Pancreas (tissue), 10 donors: ENCODE measurements around the gene RNF19B. TPM values are rescaled to one million over a fixed set of nuclear protein-coding genes. Genes with fewer than 3 reads are reported as not detected.
A peak's percentile ranks its signal among the peaks of the same experiment; 100 is the strongest.
"Not testable (repeated sequence)": the region's sequence is repeated elsewhere in the genome, so short reads cannot be mapped to it uniquely, and the experiment has no call there.

Experiments
- ATAC-seq, 4 donors: fragments of 200-7000 bp; cut with Tn5 transposase; one replicate each; pipeline versions ENCODE4 v1.8.0 to v1.9.1; 2020; ENCODE audit warnings: mild to moderate bottlenecking in 4 of 4, moderate library complexity in 4 of 4
- DNase-seq, 6 donors: peaks; one replicate each; pipeline ENCODE4 v3.0.0-alpha.2; 2020
- FAIRE-seq: peaks from 2 replicates; lab custom pipeline; 2012; peaks lifted over from hg19 to GRCh38; lab: Jason Lieb, UNC
- H3K27ac ChIP-seq, 4 donors: fragments of 200-600 bp; sonication (generic); 1 replicate in 3 of 4; 2 replicates in 1 of 4; pipeline versions ENCODE4 v1.5.0 to v1.8.0; 2020
- H3K27me3 ChIP-seq, 4 donors: fragments of 200-600 bp; one replicate each; pipeline ENCODE4 v1.8.0; 2021
- H3K36me3 ChIP-seq, 3 donors: fragments of 200-600 bp; sonication (generic) in 1 of 3; one replicate each; pipeline versions ENCODE4 v1.5.0 to v1.8.0; 2020 to 2021
- H3K4me1 ChIP-seq, 3 donors: fragments of 200-600 bp; one replicate each; pipeline ENCODE4 v1.8.0; 2021
- H3K4me3 ChIP-seq, 4 donors: fragments of 200-600 bp; sonication (generic) in 2 of 4; one replicate each; pipeline versions ENCODE4 v1.5.0 to v1.8.0; 2020 to 2021
- H3K9me3 ChIP-seq, 4 donors: fragments of 200-600 bp; one replicate each; pipeline ENCODE4 v1.8.0; 2021
- CTCF ChIP-seq, 4 donors: fragments of 200-600 bp; sonication (generic) in 3 of 4; IDR thresholded peaks; one replicate each; pipeline versions ENCODE4 v1.5.0 to v1.8.0; 2021; ENCODE audit warnings: antibody characterized with exemption in 4 of 4
- WGBS, 2 donors: extraction: QIAGEN DNeasy Blood & Tissue Kit; methylation state at CpG; one replicate each; pipeline ENCODE4 v1.1.7; 2013; 5-methylcytosine and 5-hydroxymethylcytosine counted together
- intact Hi-C, 3 donors: fragments of 100-400 bp; cut with DNase I; formaldehyde crosslinking; loops; one replicate each; pipeline versions ENCODE4 v1.11.1 to v1.14.2; 2022
- polyA plus RNA-seq, 2 donors: library from polyadenylated mRNA; stranded (reverse); fragments of 200-250 nt; gene quantifications; one replicate each; pipeline ENCODE4 v1.2.3, GENCODE V29; 2013
- total RNA-seq, 6 donors: library from RNA; stranded (reverse); fragmentation: NEBNext Ultra II Directional in 4 of 6; extraction: Animal tissue kit (Norgen Biotek cat#: 25700) in 4 of 6; gene quantifications; one replicate each; pipeline versions ENCODE4 v1.2.1 to v1.2.4, GENCODE V29; 2021 to 2023
- donor health status: healthy with polysubstance abuse.
- donor health status: DM: no; HTN: no; CAD: no; lungs with moderate emphysema.
- donor health status: DM: no; HTN: no; CAD: no.
- donor health status: control.
- donor health status: control.
- donor health status: Bipolar disorder and iron deficiency.
- donor health status: DM: yes; HTN: yes; CAD: no.
- donor health status: DM: no; HTN: no; CAD: no.
- donor health status: DM: no; HTN: no; CAD: no.
- donor health status: DM: yes; HTN: yes; CAD: no.

RNF19B gene
- total and polyA plus RNA-seq, 8 donors, result 2.3 to 16.3 (median 8.0) TPM

- Histone ChIP-seq H3K4me1 (peaks cover 0 to under 1% (median 0%) of the 10 kb centered on the region in 3 donors), H3K4me3 (no peak overlapping the region), H3K27ac (no peak overlapping the region), H3K9me3 (no peaks in the 10 kb centered on the region), H3K27me3 (no peaks in the 10 kb centered on the region), H3K36me3 (no peaks in the 10 kb centered on the region)
- intact Hi-C loops, result no loop called here
- 83 to 91% methylated on average over 5 of the region's 5 CpGs for WGBS, 2 donors
- DNase-seq (no peak), ATAC-seq (no peak), FAIRE-seq (no peak)
- no peak for TF ChIP-seq CTCF (IDR thresholded peaks at IDR 0.05)
These were observed 54.3 kb downstream of the RNF19B start for GRCh38 chr1:32910319-32910718.

- Histone ChIP-seq H3K4me3 (no peak overlapping the region), H3K27ac (no peak overlapping the region), H3K27me3 (no peaks in the 10 kb centered on the region), H3K36me3 (no peaks in the 10 kb centered on the region), H3K9me3 (no peaks in the 10 kb centered on the region), H3K4me1 (peaks cover 0 to 15% (median 6%) of the 10 kb centered on the region in 3 donors)
- DNase-seq (no peak), ATAC-seq (no peak), FAIRE-seq (no peak)
- TF ChIP-seq CTCF (IDR thresholded peaks at IDR 0.05), result no peak
- WGBS, 2 donors, result 42% methylated on average over 4 of the region's 4 CpGs
- intact Hi-C loops, result no loop called here
These were observed 57.2 kb downstream of the RNF19B start for GRCh38 chr1:32907435-32907834.

- Histone ChIP-seq H3K27ac (no peak overlapping the region), H3K36me3 (no peaks in the 10 kb centered on the region), H3K9me3 (no peaks in the 10 kb centered on the region), H3K27me3 (no peaks in the 10 kb centered on the region), H3K4me1 (peaks cover 0 to 15% (median 6%) of the 10 kb centered on the region in 3 donors), H3K4me3 (no peak overlapping the region)
- no peak for ATAC-seq
- 91 to 94% methylated on average over 7 of the region's 7 CpGs for WGBS, 2 donors
- no peak for DNase-seq
- FAIRE-seq, result no peak
- TF ChIP-seq CTCF (IDR thresholded peaks at IDR 0.05), result no peak
- intact Hi-C loops, result no loop called here
These were observed 58.0 kb downstream of the RNF19B start for GRCh38 chr1:32906654-32907053.

GRCh38 chr1:32905588-32905987, 59.0 kb downstream of the RNF19B start:
- FAIRE-seq, intact Hi-C loops, H3K4me3 ChIP-seq, DNase-seq, H3K27ac ChIP-seq, H3K27me3 ChIP-seq, ATAC-seq, H3K36me3 ChIP-seq, H3K9me3 ChIP-seq: not testable (repeated sequence)
- 85 to 87% methylated on average over 10 of the region's 10 CpGs for WGBS, 2 donors
- peaks cover 0 to 17% (median 7%) of the 10 kb centered on the region in 3 donors for H3K4me1 ChIP-seq

- intact Hi-C loops, result no loop called here
- Histone ChIP-seq H3K4me3 (no peak overlapping the region), H3K4me1 (peaks cover 0 to 18% (median 9%) of the 10 kb centered on the region in 3 donors), H3K36me3 (no peaks in the 10 kb centered on the region), H3K27me3 (no peaks in the 10 kb centered on the region), H3K27ac (peak overlapping the region in 2 of 4 donors; percentile 49 to 73), H3K9me3 (no peaks in the 10 kb centered on the region)
- no peak for TF ChIP-seq CTCF (IDR thresholded peaks at IDR 0.05)
- FAIRE-seq (no peak), ATAC-seq (peak; percentile 21 to 27 (median 21)), DNase-seq (no peak)
- 10 to 11% methylated on average over 2 of the region's 2 CpGs for WGBS, 2 donors
These were observed 59.8 kb downstream of the RNF19B start for GRCh38 chr1:32904797-32905196.
